CD8-positive, alpha-beta memory T cell (primary cell): ENCODE results near the gene TENT5A. TPM values are rescaled to one million over a fixed set of nuclear protein-coding genes. Genes with fewer than 3 reads are reported as not detected.

ENCODE experiments used
- CTCF ChIA-PET: fragments of 350-600 bp; sonication (Branson Sonifier 250); formaldehyde crosslinking; loops from one replicate; lab custom pipeline; 2021; ENCODE audit warnings: antibody characterized with exemption; lab: Charles Lee
- POLR2A ChIA-PET: fragments of 350-600 bp; sonication (Branson Sonifier 250); formaldehyde crosslinking; loops from one replicate; lab custom pipeline; 2021; ENCODE audit warnings: antibody characterized with exemption; lab: Charles Lee
- DNase-seq, 5 donors: peaks; one replicate each; pipeline versions ENCODE4 v3.0.0 to v3.0.0-alpha.2; 2020 to 2022; ENCODE audit warnings: mixed read lengths in 1 of 5
- H3K27ac ChIP-seq: one replicate; pipeline ENCODE4 v1.7.0; 2013; ENCODE audit warnings: low read depth, mild to moderate bottlenecking, low read length, moderate library complexity
- H3K27me3 ChIP-seq: 2 replicates; pipeline ENCODE4 v1.7.0; 2013; ENCODE audit warnings: low read length, mild to moderate bottlenecking; ENCODE audit not compliant: insufficient read depth, poor library complexity, severe bottlenecking
- H3K36me3 ChIP-seq: 2 replicates; pipeline ENCODE4 v1.7.0; 2013; ENCODE audit warnings: mild to moderate bottlenecking, low read length, moderate library complexity; ENCODE audit not compliant: insufficient read depth
- H3K4me1 ChIP-seq: 2 replicates; pipeline ENCODE4 v1.7.0; 2013; ENCODE audit warnings: mild to moderate bottlenecking, low read length, moderate library complexity; ENCODE audit not compliant: insufficient read depth
- H3K4me3 ChIP-seq: 2 replicates; pipeline ENCODE4 v1.7.0; 2013; ENCODE audit warnings: mild to moderate bottlenecking, low read length
- H3K9me3 ChIP-seq: 2 replicates; pipeline ENCODE4 v1.7.0; 2013; ENCODE audit warnings: mild to moderate bottlenecking, low read length
- H3K27ac Mint-ChIP-seq, 8 donors: one replicate each; pipeline ENCODE4 v1.8.0; 2020 to 2021; ENCODE audit warnings: mixed read lengths in 8 of 8, mild to moderate bottlenecking in 6 of 8, inconsistent platforms in 3 of 8, moderate library complexity in 3 of 8
- H3K27me3 Mint-ChIP-seq, 2 donors: one replicate each; pipeline ENCODE4 v1.8.0; 2020 to 2021; ENCODE audit warnings: mixed read lengths in 2 of 2, mild to moderate bottlenecking in 1 of 2, moderate library complexity in 1 of 2
- H3K36me3 Mint-ChIP-seq, 3 donors: one replicate each; pipeline ENCODE4 v1.8.0; 2020 to 2021; ENCODE audit warnings: mixed read lengths in 3 of 3, inconsistent platforms in 1 of 3, mild to moderate bottlenecking in 1 of 3
- H3K4me1 Mint-ChIP-seq, 3 donors: one replicate each; pipeline ENCODE4 v1.8.0; 2020 to 2021; ENCODE audit warnings: mixed read lengths in 3 of 3, inconsistent platforms in 1 of 3, mild to moderate bottlenecking in 1 of 3
- H3K4me3 Mint-ChIP-seq, 7 donors: one replicate each; pipeline ENCODE4 v1.8.0; 2020 to 2021; ENCODE audit warnings: mixed read lengths in 7 of 7, mild to moderate bottlenecking in 6 of 7, moderate library complexity in 4 of 7, inconsistent platforms in 2 of 7
- H3K9me3 Mint-ChIP-seq, 5 donors: one replicate each; pipeline ENCODE4 v1.8.0; 2020 to 2022; ENCODE audit warnings: mixed read lengths in 5 of 5, mild to moderate bottlenecking in 3 of 5, moderate library complexity in 2 of 5, inconsistent platforms in 1 of 5
- polyA plus RNA-seq: library from polyadenylated mRNA; unstranded; fragments of 300-500 nt; fragmentation: Illumina TruSeq; gene quantifications from one replicate; pipeline ENCODE4 v1.2.3, GENCODE V29; 2021
- total RNA-seq, 2 experiments: library from RNA; stranded (reverse); gene quantifications; one replicate each; pipeline ENCODE4 v1.2.3, GENCODE V29; 2021

TENT5A gene
- total and polyA plus RNA-seq, 3 experiments from 2014 or later: 0.57 to 3.3 (median 0.71) TPM

GRCh38 chr6:81734081-81734480 is 18.4 kb downstream of the TENT5A start:
- Mint-ChIP-seq H3K36me3 (no peaks in the 10 kb centered on the region), H3K4me1 (no peaks in the 10 kb centered on the region), H3K27me3 (no peaks in the 10 kb centered on the region), H3K27ac (no peak overlapping the region), H3K4me3 (no peak overlapping the region), H3K9me3 (no peaks in the 10 kb centered on the region)
- ChIA-PET CTCF (no interaction called here), POLR2A (no interaction called here)
- Histone ChIP-seq H3K4me3 (no peak overlapping the region), H3K27ac (no peak overlapping the region), H3K4me1 (no peaks in the 10 kb centered on the region), H3K27me3 (no peaks in the 10 kb centered on the region), H3K36me3 (no peaks in the 10 kb centered on the region), H3K9me3 (no peaks in the 10 kb centered on the region)
- no peak for DNase-seq

DNA sequence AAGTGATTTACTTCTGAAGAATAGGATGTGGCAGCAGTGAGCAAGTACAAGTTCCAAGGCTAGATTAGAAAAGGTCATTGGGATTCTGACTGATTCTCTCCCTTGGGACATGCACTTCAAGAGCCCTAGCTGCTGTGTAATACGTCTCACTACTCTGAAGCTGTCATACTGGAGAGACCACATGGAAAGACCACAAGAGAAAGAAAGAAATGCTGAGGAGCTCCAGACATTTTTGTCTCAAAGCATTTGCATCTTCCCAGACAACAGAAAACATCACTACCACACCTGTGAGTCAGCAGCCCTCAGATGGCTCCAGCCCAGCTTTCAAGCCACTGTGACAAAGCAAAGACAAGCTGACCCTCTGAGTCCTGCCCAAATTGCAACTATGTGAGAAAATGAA is 20.7 kb downstream of the TENT5A start:
- H3K27me3 ChIP-seq: no peaks in the 10 kb centered on the region
- H3K36me3 Mint-ChIP-seq: no peaks in the 10 kb centered on the region
- no peak overlapping the region for H3K4me3 ChIP-seq
- H3K27ac ChIP-seq: no peak overlapping the region
- H3K9me3 ChIP-seq: no peaks in the 10 kb centered on the region
- no peak overlapping the region for H3K27ac Mint-ChIP-seq
- H3K36me3 ChIP-seq: no peaks in the 10 kb centered on the region
- no peaks in the 10 kb centered on the region for H3K27me3 Mint-ChIP-seq
- ChIA-PET POLR2A (no interaction called here), CTCF (no interaction called here)
- H3K4me1 Mint-ChIP-seq: no peaks in the 10 kb centered on the region
- H3K4me3 Mint-ChIP-seq: no peak overlapping the region
- no peak for DNase-seq
- no peaks in the 10 kb centered on the region for H3K9me3 Mint-ChIP-seq
- H3K4me1 ChIP-seq: no peaks in the 10 kb centered on the region

- no peaks in the 10 kb centered on the region for H3K36me3 Mint-ChIP-seq
These were observed 24.5 kb downstream of the TENT5A start for GRCh38 chr6:81727876-81728517.

DNA sequence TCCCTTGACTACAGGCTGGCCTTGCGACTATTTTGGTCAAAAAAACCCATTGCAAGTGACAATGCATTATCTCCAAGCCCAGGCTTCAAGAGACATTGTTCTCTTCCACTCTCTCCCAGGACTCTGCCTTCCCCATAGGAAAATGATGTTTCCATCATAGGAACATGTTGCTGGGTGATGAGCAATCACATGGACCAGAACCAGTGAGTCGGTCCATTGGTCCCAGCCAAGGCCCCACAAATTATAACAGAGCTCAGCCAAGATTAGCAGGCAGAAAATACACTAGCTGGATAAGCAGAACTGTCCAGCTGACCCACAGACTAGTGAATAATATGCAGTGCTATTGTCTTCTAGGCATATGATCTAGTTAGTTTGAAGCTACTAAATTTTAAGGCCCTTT is 27.4 kb downstream of the TENT5A start:
- DNase-seq: no peak
- no peak overlapping the region for H3K27ac Mint-ChIP-seq
- CTCF ChIA-PET: no interaction called here
- Histone ChIP-seq H3K4me1 (no peaks in the 10 kb centered on the region), H3K9me3 (no peaks in the 10 kb centered on the region), H3K4me3 (no peak overlapping the region), H3K27me3 (no peaks in the 10 kb centered on the region), H3K36me3 (no peaks in the 10 kb centered on the region), H3K27ac (no peak overlapping the region)
- no peaks in the 10 kb centered on the region for H3K4me1 Mint-ChIP-seq
- POLR2A ChIA-PET: no interaction called here
- H3K4me3 Mint-ChIP-seq: no peak overlapping the region
- H3K9me3 Mint-ChIP-seq: peaks cover 0 to under 1% (median 0%) of the 10 kb centered on the region in 5 donors
- no peaks in the 10 kb centered on the region for H3K27me3 Mint-ChIP-seq
- no peaks in the 10 kb centered on the region for H3K36me3 Mint-ChIP-seq

More at GRCh38 chr6:81727876-81728517, 24.5 kb downstream of the TENT5A start:
- CTCF ChIA-PET: no interaction called here
- Mint-ChIP-seq H3K4me3 (peak overlapping the region in 3 of 7 donors; percentile 5 to 46 (median 7)), H3K9me3 (no peaks in the 10 kb centered on the region), H3K4me1 (no peaks in the 10 kb centered on the region), H3K27me3 (no peaks in the 10 kb centered on the region), H3K27ac (peak overlapping the region in 1 of 8 donors; percentile 44)
- Histone ChIP-seq H3K9me3 (no peaks in the 10 kb centered on the region), H3K27ac (no peak overlapping the region), H3K4me1 (no peaks in the 10 kb centered on the region), H3K36me3 (no peaks in the 10 kb centered on the region), H3K27me3 (no peaks in the 10 kb centered on the region), H3K4me3 (no peak overlapping the region)
- POLR2A ChIA-PET: no interaction called here
- DNase-seq: no peak

DNA sequence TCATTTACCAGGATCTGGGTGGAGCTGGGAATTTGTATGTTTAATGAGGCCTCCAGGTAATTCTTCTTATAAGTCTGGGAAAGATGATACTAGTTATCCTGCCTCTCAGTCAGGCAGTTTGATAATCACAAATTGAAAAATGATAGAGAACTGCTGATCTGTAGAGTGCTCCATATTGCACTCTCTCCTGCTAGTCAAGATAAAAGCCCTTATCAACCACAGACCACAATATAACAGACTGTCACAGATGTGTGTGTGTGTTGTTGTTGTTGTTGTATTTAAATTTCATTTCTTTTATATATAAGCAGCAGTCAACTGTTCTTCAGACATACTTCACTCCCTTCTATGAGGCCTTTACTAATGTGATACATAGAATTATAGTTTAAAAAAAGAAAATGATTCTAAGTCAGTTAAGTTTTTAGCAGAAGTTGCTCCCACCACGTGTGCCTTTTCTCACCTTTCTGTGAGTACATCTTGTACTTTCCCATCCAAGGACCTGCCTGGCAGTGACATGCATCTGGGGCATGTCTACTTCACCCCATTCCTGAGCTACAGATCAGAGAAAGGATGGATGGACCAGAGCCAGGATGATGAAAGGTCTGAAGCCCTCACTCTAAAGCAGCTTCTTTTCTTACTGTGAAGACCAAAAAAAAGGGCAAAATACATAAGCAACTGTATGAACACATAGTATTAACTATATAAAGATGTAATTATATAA is 29.8 kb downstream of the TENT5A start:
- POLR2A ChIA-PET: no interaction called here
- Mint-ChIP-seq H3K36me3 (no peaks in the 10 kb centered on the region), H3K9me3 (peaks cover 0 to 2% (median 0%) of the 10 kb centered on the region in 5 donors)

DNA sequence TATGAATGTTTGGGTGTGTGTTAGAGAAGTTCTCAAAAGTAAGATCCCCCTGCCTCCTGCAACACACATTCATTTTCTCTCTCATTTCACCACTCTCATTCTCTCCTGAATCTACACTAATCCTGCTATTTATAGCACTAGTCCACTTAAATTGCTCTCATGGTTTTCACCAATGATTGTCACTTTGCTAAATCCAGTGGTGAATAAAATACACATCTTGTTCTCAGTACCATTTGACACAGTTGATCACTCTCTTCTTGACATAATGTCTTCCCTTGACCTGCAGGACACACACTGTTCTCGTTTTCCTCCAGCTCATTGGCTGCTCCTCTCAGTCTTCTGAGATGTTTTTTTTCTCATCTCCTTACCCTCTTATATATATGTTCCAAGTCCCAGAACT is 32.1 kb downstream of the TENT5A start:
- no peak overlapping the region for H3K27ac ChIP-seq
- H3K36me3 Mint-ChIP-seq: no peaks in the 10 kb centered on the region
- H3K9me3 ChIP-seq: no peaks in the 10 kb centered on the region
- POLR2A ChIA-PET: no interaction called here
- CTCF ChIA-PET: no interaction called here
- no peaks in the 10 kb centered on the region for H3K4me1 ChIP-seq
- no peaks in the 10 kb centered on the region for H3K4me1 Mint-ChIP-seq
- DNase-seq: no peak
- H3K27me3 Mint-ChIP-seq: no peaks in the 10 kb centered on the region
- H3K27ac Mint-ChIP-seq: no peak overlapping the region
- H3K4me3 ChIP-seq: no peak overlapping the region
- peaks cover 0 to 2% (median 0%) of the 10 kb centered on the region in 5 donors for H3K9me3 Mint-ChIP-seq
- no peak overlapping the region for H3K4me3 Mint-ChIP-seq
- no peaks in the 10 kb centered on the region for H3K36me3 ChIP-seq
- no peaks in the 10 kb centered on the region for H3K27me3 ChIP-seq

More for the DNA sequence above, 29.8 kb downstream of the TENT5A start:
- no peaks in the 10 kb centered on the region for H3K27me3 ChIP-seq
- DNase-seq: no peak
- no peaks in the 10 kb centered on the region for H3K36me3 ChIP-seq
- CTCF ChIA-PET: no interaction called here
- no peak overlapping the region for H3K27ac ChIP-seq
- no peaks in the 10 kb centered on the region for H3K9me3 ChIP-seq
- H3K4me1 ChIP-seq: no peaks in the 10 kb centered on the region
- Mint-ChIP-seq H3K27me3 (no peaks in the 10 kb centered on the region), H3K4me1 (no peaks in the 10 kb centered on the region), H3K4me3 (no peak overlapping the region), H3K27ac (no peak overlapping the region)
- H3K4me3 ChIP-seq: no peak overlapping the region

DNA sequence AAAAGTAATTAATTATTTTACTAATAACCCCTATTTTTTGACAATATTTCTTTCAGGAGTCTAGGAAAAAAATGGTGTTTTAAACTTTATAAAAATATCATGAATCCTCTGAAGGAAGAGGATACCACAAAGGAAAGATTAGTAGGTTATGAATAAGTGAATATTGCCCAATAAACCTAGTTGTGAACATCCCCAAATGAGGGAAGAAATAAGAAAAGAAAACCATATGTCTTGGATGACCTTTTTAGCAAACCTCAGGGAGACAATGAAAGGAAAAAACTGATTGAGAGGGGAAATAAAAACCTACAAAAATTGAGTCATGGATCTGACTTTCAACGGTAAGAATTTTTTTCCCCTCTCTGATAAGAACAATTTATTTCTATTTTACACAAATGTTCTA is 34.4 kb downstream of the TENT5A start:
- POLR2A ChIA-PET: no interaction called here
- no peak overlapping the region for H3K4me3 ChIP-seq
- no peaks in the 10 kb centered on the region for H3K27me3 ChIP-seq
- peaks cover 0 to 2% (median 0%) of the 10 kb centered on the region in 5 donors for H3K9me3 Mint-ChIP-seq
- no peak overlapping the region for H3K27ac Mint-ChIP-seq
- peaks cover 0 to 4% (median 0%) of the 10 kb centered on the region in 3 donors for H3K36me3 Mint-ChIP-seq
- H3K4me1 Mint-ChIP-seq: no peaks in the 10 kb centered on the region
- H3K4me1 ChIP-seq: no peaks in the 10 kb centered on the region
- no peak for DNase-seq
- H3K4me3 Mint-ChIP-seq: no peak overlapping the region
- CTCF ChIA-PET: no interaction called here
- no peaks in the 10 kb centered on the region for H3K9me3 ChIP-seq
- no peaks in the 10 kb centered on the region for H3K36me3 ChIP-seq
- no peaks in the 10 kb centered on the region for H3K27me3 Mint-ChIP-seq
- no peak overlapping the region for H3K27ac ChIP-seq

- CTCF ChIA-PET: no interaction called here
- DNase-seq: no peak
- Mint-ChIP-seq H3K4me3 (no peak overlapping the region), H3K27me3 (no peaks in the 10 kb centered on the region), H3K4me1 (no peaks in the 10 kb centered on the region), H3K9me3 (no peaks in the 10 kb centered on the region), H3K27ac (no peak overlapping the region), H3K36me3 (peaks cover 0 to 8% (median 0%) of the 10 kb centered on the region in 3 donors)
- Histone ChIP-seq H3K4me1 (no peaks in the 10 kb centered on the region), H3K27me3 (no peaks in the 10 kb centered on the region), H3K36me3 (no peaks in the 10 kb centered on the region), H3K9me3 (no peaks in the 10 kb centered on the region), H3K27ac (no peak overlapping the region), H3K4me3 (no peak overlapping the region)
- POLR2A ChIA-PET: no interaction called here
These were observed 37.8 kb downstream of the TENT5A start for GRCh38 chr6:81714684-81715083.
